Colonic mucosa (tissue), 4 donors: ENCODE data around the gene PUS7L. TPM values are rescaled to one million over a fixed set of nuclear protein-coding genes. Genes with fewer than 3 reads are reported as not detected.

Experiments used
- DNase-seq: peaks from one replicate; pipeline ENCODE4 v3.0.0-alpha.2; 2020
- H3K27ac ChIP-seq: fragments of 200-600 bp; one replicate; pipeline ENCODE4 v1.8.0; 2021
- H3K27me3 ChIP-seq: fragments of 200-600 bp; one replicate; pipeline ENCODE4 v1.8.0; 2021
- H3K36me3 ChIP-seq: fragments of 200-600 bp; one replicate; pipeline ENCODE4 v1.8.0; 2021
- H3K4me1 ChIP-seq: fragments of 200-600 bp; one replicate; pipeline ENCODE4 v1.8.0; 2021; ENCODE audit warnings: mild to moderate bottlenecking
- H3K4me3 ChIP-seq: fragments of 200-600 bp; one replicate; pipeline ENCODE4 v1.8.0; 2021
- H3K9ac ChIP-seq, 2 donors: one replicate each; pipeline ENCODE4 v1.7.0; 2013; ENCODE audit warnings: control low read depth in 2 of 2, low read depth in 2 of 2, low read length in 2 of 2
- H3K9me3 ChIP-seq: fragments of 200-600 bp; one replicate; pipeline ENCODE4 v1.8.0; 2021
- CTCF ChIP-seq: fragments of 200-600 bp; IDR thresholded peaks from one replicate; pipeline ENCODE4 v1.8.0; 2022; ENCODE audit warnings: antibody characterized with exemption, mild to moderate bottlenecking
- intact Hi-C: fragments of 100-400 bp; cut with DNase I; formaldehyde crosslinking; loops from one replicate; pipeline ENCODE4 v1.14.1; 2022
- total RNA-seq, 2 donors: library from RNA; stranded (reverse); fragmentation: NEBNext Ultra II Directional in 1 of 2; extraction: Animal tissue kit (Norgen Biotek cat#: 25700) in 1 of 2; gene quantifications; one replicate each; pipeline ENCODE4 v1.2.1, GENCODE V29; 2021
- donor health status: healthy.
- donor health status: DM: no; HTN: no; CAD: no.
- donor health status: DM: no; HTN: no; CAD: no.

PUS7L gene
- total RNA-seq, 2 donors from 2014 or later, result 10.3 to 12.9 TPM

DNA sequence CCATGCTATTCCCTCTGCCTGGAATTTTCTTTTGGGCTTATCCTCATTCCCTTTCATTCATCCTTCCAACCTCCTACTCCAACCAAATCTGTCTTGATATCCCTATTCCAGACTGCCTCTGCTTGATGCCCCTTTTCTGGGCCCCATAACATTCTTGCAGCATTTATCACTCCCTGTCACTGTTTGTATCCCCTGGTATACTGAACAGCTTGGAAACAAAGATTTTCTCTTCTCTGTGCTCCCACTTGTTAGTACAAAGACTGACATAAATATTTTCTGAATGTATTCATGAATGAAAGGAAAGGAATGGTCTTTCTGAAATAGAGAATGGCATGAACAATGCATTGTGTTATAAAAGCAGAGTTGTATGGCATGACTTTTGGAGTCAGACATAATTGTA, 7.7 kb upstream of the PUS7L start:
- intact Hi-C loops, result no loop called here
- no peak for DNase-seq
- Histone ChIP-seq H3K4me1 (no peaks in the 10 kb centered on the region), H3K4me3 (no peak overlapping the region), H3K9ac (no peak overlapping the region), H3K9me3 (no peaks in the 10 kb centered on the region), H3K27me3 (no peaks in the 10 kb centered on the region), H3K27ac (no peak overlapping the region), H3K36me3 (no peaks in the 10 kb centered on the region)
- TF ChIP-seq CTCF, result no peak

- no peak for TF ChIP-seq CTCF
- intact Hi-C loops, result no loop called here
- Histone ChIP-seq H3K9ac (no peak overlapping the region), H3K4me1 (peaks cover 7% of the 10 kb centered on the region), H3K27me3 (no peaks in the 10 kb centered on the region), H3K36me3 (no peaks in the 10 kb centered on the region), H3K27ac (no peak overlapping the region), H3K9me3 (no peaks in the 10 kb centered on the region), H3K4me3 (no peak overlapping the region)
- DNase-seq, result no peak
Observed at GRCh38 chr12:43764528-43764927, 5.9 kb upstream of the PUS7L start.

DNA sequence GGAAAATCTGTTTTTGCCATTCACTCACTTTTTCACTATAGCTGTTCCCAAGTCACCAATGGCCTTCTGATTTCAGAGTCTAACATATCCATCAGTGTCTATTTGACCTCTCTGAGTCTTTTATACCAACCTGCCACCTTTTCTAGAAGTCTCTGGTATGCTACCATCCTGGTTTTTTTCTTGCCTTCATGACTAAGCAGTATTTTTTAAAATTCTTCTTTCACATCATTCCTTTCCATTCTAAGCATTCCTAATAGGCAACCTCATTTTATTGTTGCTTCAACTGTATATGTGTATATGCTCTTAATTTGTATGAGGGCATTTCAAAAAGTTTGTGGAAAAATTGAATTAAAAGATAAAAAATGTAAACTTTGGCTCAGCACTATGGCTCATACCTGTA, 5.2 kb upstream of the PUS7L start:
- Histone ChIP-seq H3K36me3 (no peaks in the 10 kb centered on the region), H3K9ac (no peak overlapping the region), H3K27ac (no peak overlapping the region), H3K4me1 (peaks cover 7% of the 10 kb centered on the region), H3K4me3 (no peak overlapping the region), H3K9me3 (no peaks in the 10 kb centered on the region), H3K27me3 (no peaks in the 10 kb centered on the region)
- no peak for TF ChIP-seq CTCF
- DNase-seq, result no peak
- intact Hi-C loops, result no loop called here

GRCh38 chr12:43762596-43762995, 4.0 kb upstream of the PUS7L start:
- no peaks in the 10 kb centered on the region for H3K27me3 ChIP-seq
- peaks cover 7% of the 10 kb centered on the region for H3K4me1 ChIP-seq
- H3K9me3 ChIP-seq, result no peaks in the 10 kb centered on the region
- no peak for TF ChIP-seq CTCF
- DNase-seq, result no peak
- H3K27ac ChIP-seq, result no peak overlapping the region
- no peak overlapping the region for H3K4me3 ChIP-seq
- H3K9ac ChIP-seq, result no peak overlapping the region
- no peaks in the 10 kb centered on the region for H3K36me3 ChIP-seq
- intact Hi-C loops, result no loop called here

DNA sequence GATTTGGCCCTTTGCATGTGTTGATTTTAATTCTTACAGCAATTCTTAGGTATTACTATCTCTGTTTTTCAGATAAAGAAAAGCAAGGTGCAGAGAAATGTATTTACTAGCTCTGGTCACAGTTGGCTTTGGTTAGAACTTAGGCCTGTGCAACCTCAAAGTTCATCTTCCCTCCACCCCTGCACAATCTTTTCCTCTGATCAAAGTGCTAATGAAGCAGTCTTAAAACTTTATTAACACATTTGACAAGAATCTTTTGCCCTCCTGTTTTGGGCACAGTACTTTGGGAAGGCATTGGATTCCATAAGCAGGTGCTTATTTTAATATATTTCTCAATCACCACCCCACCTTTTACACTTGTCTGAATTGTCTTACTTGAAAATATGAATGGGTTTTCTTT, 2.9 kb upstream of the PUS7L start:
- no peak for DNase-seq
- Histone ChIP-seq H3K27me3 (no peaks in the 10 kb centered on the region), H3K27ac (no peak overlapping the region), H3K9ac (no peak overlapping the region), H3K4me1 (peaks cover 7% of the 10 kb centered on the region), H3K9me3 (no peaks in the 10 kb centered on the region), H3K36me3 (no peaks in the 10 kb centered on the region), H3K4me3 (no peak overlapping the region)
- intact Hi-C loops, result no loop called here
- TF ChIP-seq CTCF, result no peak

DNA sequence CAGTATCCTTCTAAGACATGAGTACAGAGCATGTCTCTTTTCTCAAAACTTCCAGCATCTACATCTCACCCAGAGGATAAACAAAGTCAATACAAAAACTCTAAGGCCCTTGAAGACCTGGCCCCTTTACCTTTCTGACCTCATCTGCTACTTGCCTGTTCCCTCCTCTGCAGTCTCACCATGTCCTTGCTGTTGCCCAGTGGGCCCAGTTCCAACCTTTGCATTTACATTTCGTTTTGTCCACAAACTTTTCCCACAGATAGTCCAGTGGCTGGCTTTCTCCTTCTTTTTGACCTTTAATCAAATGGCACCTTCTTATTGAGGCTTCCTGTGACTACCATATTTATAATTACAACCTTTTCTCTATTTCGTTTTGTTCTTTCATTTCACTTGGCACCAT, 1.8 kb upstream of the PUS7L start:
- Histone ChIP-seq H3K27ac (no peak overlapping the region), H3K4me1 (peaks cover 7% of the 10 kb centered on the region), H3K9me3 (no peaks in the 10 kb centered on the region), H3K4me3 (no peak overlapping the region), H3K9ac (peak overlapping the region in 1 of 2 donors; percentile 94), H3K36me3 (no peaks in the 10 kb centered on the region), H3K27me3 (no peaks in the 10 kb centered on the region)
- intact Hi-C loops, result no loop called here
- DNase-seq, result no peak
- no peak for TF ChIP-seq CTCF
